ENCODE results near the gene TNNC2. TPM values are rescaled to one million over a fixed set of nuclear protein-coding genes. Genes with fewer than 3 reads are reported as not detected.

Gene TNNC2
- total and polyA plus RNA-seq, 2 of the 13 experiments (the other 11 are each of a cell fraction or from before 2014, with no cell fraction given): 1.8 to 4.7 TPM

- TF ChIP-seq ZBTB39 (CRISPR knock-in tag; IDR thresholded peaks at IDR 0.05) (no peak), RXRA (CRISPR knock-in tag; IDR thresholded peaks at IDR 0.05) (no peak), RFX5 (IDR thresholded peaks at IDR 0.05; ENCODE audit: low read depth, low read length) (no peak)
Observed at GRCh38 chr20:45852326-45852725, 25.2 kb upstream of the TNNC2 start (continued).

- intact Hi-C loops (cut with micrococcal nuclease; ENCODE audit: unreplicated experiment) (no loop called here), in situ Hi-C loops (cut with HindIII; ENCODE audit: extremely low pct_ligation_motif_present, low pct_unique_long_range_greater_than_20kb) (no loop called here)
- DNase-seq (ENCODE audit: low spot score) (no peak), FAIRE-seq (no peak), ATAC-seq (no peak)
- Histone ChIP-seq H3K9me3 (ENCODE audit: low read length) (no peaks in the 10 kb centered on the region), H2AFZ (ENCODE audit: low read length) (no peak overlapping the region), H4K20me1 (ENCODE audit: insufficient read depth, low read length) (no peaks in the 10 kb centered on the region), H3K79me2 (ENCODE audit: insufficient read depth, low read length) (peaks cover under 1% of the 10 kb centered on the region), H3K4me3 (replicated peaks in 1 of 3; ENCODE audit: insufficient read depth in 1 of 3, low read depth in 2 of 3, low read length in 3 of 3) (no peak overlapping the region), H3K27me3 (ENCODE audit: control insufficient read depth in 1 of 2, insufficient read depth in 2 of 2, low read length in 2 of 2) (no peaks in the 10 kb centered on the region), H3K9ac (ENCODE audit: insufficient read depth, low read depth, low read length) (no peak overlapping the region), H3K4me2 (ENCODE audit: low read depth, low read length) (no peak overlapping the region), H3K36me3 (replicated peaks in 1 of 2; ENCODE audit: control insufficient read depth in 1 of 2, insufficient read depth in 2 of 2, low read length in 2 of 2) (peaks cover 2 to 5% of the 10 kb centered on the region in 2 experiments; a peak in 2 of 5 replicates), H3K4me1 (ENCODE audit: insufficient read depth, low read length) (peaks cover 8% of the 10 kb centered on the region), H3K27ac (ENCODE audit: extremely low read length, insufficient read depth, low read length) (no peak overlapping the region)
- no TSS peak for BruUV-seq (replicated peaks)
- TF ChIP-seq ZNF234 (CRISPR knock-in tag; conservative IDR thresholded peaks at IDR 0.05) (no peak), THAP11 (CRISPR knock-in tag; IDR thresholded peaks at IDR 0.05) (no peak), ZMAT3 (CRISPR knock-in tag; conservative IDR thresholded peaks at IDR 0.05) (no peak), ATF3 (CRISPR knock-in tag; IDR thresholded peaks at IDR 0.05) (no peak), MXI1 (IDR thresholded peaks at IDR 0.05; ENCODE audit: borderline replicate concordance, low read depth, low read length) (no peak), KLF12 (CRISPR knock-in tag; IDR thresholded peaks at IDR 0.05; ENCODE audit: borderline replicate concordance) (no peak), RBFOX2 (IDR thresholded peaks at IDR 0.05; ENCODE audit: low read depth, low read length) (peak; percentile 30; the same call in 1 of the 2 replicates)
- CTCF ChIA-PET (ENCODE audit: low intra/inter-chr PET ratio, low total read pairs): no interaction called here
- POLR2A ChIA-PET: interaction anchor here (1.8 to 2.7 kb wide), 2 partner anchors 18 to 39 kb away, joined by 8 to 17 read pairs; partner anchors contain the start of genes CTSA, NEURL2 and SNX21
Observed at GRCh38 chr20:45851501-45851900, 24.4 kb upstream of the TNNC2 start.
